HG03175 (cell line): Measurements from ENCODE around the gene FCHSD2.
"Not testable (repeated sequence)": the region's sequence is repeated elsewhere in the genome, so short reads cannot be mapped to it uniquely, and the experiment has no call there.

Experiments
- ATAC-seq: cut with Tn5 transposase; IDR thresholded peaks from one replicate; pipeline ENCODE4 v1.9.1; 2021; ENCODE audit warnings: mild to moderate bottlenecking, moderate library complexity; ENCODE audit not compliant: unreplicated experiment

Gene FCHSD2

GRCh38 chr11:72896431-72896830 lies 245.7 kb downstream of the FCHSD2 start:
- no peak for ATAC-seq

- no peak for ATAC-seq
These were observed 251.2 kb downstream of the FCHSD2 start for GRCh38 chr11:72890881-72891280.

GRCh38 chr11:72886619-72887018 lies 255.5 kb downstream of the FCHSD2 start:
- no peak for ATAC-seq

GRCh38 chr11:72885749-72886609 lies 256.1 kb downstream of the FCHSD2 start:
- ATAC-seq = no peak

GRCh38 chr11:72876147-72876546 lies 266.0 kb downstream of the FCHSD2 start:
- ATAC-seq = no peak

DNA sequence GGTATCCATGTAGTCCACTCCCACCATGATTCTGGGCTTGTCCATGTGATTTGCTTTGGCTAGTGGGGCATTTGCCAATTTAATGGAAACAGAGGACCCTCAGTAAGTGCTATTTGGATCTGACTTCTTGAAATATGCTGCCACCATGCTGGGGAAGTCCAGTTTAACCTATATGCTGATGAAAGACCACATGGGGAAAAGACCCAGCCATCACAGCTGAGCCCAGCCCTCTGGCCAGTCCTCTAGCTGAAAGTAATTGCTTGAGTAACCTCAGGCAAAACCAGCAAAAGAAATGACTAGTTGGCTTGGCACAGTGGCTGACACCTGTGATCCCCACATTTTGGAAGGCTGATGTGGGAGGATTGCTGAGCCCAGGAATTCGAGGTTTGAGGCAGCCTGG lies 266.4 kb downstream of the FCHSD2 start:
- ATAC-seq = no peak

DNA sequence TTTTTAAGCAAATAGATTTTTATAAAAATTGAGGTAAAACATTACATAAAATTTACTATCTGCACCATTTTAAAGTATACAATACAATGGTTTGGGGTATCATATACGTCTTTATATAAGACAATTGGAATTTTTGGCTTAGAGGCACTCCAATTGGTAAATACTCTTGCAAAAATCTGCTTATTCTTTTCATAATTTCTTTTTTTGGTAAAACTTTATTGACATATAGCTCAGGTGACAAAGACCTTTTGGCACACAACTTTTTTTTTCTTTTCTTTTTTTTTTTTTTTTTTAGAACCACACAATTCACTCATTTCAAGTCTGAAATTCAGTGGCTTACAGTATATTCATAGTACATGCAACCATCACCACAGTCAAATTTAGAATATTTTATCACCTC lies 270.1 kb downstream of the FCHSD2 start:
- ATAC-seq = no peak

DNA sequence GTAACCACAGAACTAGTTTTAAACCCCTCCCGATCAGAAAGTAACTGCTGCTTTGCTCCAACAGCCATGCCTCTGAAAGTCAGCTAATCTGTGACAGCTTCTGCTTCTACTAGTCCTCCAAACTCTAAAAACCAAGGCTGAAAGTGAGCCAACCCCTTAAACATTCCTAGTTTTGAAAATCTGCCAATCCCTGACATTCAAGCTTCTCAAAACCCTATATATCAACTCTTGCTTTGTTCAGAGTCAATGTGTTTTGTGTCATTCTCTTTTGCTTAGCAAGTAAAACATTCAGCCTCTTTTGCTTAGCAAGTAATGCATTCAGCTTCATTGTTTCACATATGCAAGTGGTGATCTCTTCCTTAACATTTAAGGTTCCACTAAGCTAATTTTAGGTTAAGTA lies 271.0 kb downstream of the FCHSD2 start:
- no peak for ATAC-seq

DNA sequence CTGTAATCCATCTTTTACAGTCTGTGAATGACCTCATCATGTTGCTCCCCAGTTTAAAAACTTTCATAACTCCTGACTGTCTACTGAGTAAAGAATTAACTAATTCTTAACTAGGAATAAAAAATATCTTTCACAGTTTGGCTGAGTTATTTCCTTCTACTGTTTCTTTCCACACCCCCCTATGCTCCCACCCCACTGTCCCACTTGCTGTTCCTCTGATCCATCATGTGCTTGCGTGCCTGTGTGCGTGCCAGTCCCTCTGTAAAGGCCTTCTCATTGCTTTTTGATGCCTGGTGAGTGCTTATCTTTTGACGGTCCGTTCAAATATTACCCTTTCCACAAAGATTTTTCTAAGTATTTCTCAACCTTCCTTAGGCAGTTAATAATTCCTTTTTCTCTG lies 272.3 kb downstream of the FCHSD2 start:
- ATAC-seq = no peak

DNA sequence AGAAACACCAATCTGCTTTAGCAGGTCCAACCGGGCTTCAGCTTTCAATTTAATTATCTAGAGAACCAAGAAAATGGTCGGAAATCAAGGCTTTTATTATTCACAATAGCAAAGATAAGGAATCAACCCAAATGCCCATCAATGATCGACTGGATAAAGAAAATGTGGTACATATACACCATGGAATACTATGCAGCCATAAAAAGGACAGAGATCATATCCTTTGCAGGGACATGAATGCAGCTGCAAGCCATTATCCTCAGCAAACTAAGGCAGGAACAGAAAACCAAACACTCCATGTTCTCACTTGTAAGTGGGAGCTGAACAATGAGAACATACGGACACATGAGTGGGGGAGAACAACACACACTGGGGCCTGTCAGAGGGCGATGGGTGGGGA lies 274.1 kb downstream of the FCHSD2 start:
- ATAC-seq = no peak

GRCh38 chr11:72864702-72865655 lies 277.1 kb downstream of the FCHSD2 start:
- no peak for ATAC-seq

DNA sequence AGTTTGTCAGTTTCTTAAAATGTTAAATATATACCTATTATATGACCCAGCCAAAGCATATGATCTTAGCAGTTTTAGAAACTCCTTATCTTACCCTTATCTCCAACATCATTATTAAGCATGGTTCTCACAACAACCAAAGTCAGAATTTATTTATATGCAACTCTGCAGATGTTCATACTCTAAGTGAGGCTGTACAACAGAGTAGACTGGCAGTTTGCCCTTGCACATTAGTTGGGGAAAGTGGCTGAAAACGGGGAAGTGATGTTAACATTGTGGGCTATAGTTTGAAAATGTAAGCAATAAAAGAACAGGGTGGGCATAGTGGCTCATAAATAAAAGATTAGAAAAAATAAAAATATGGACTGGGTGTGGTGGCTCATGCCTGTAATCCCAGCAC lies 278.2 kb downstream of the FCHSD2 start:
- ATAC-seq = no peak

- no peak for ATAC-seq
These were observed 279.0 kb downstream of the FCHSD2 start for GRCh38 chr11:72863091-72863490.

GRCh38 chr11:72860592-72860991 lies 281.5 kb downstream of the FCHSD2 start:
- no peak for ATAC-seq

DNA sequence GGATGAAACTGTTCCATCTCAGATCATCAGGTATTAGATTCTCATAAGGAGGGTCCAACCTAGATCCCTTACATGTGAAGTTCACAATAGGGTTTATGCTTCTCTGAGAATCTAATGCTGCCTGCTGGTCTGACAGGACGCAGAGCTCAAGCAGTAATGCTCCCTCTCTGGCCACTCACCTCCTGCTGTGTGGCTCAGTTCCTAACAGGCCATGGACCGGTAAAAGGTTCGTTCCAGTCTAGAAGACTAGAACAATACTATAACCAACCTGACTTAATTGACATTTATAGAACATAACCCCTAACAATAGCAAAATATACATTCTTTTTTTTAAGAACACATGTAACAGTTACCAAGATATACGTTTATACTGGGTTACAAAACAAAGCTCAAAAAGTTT lies 282.1 kb downstream of the FCHSD2 start:
- no peak for ATAC-seq

DNA sequence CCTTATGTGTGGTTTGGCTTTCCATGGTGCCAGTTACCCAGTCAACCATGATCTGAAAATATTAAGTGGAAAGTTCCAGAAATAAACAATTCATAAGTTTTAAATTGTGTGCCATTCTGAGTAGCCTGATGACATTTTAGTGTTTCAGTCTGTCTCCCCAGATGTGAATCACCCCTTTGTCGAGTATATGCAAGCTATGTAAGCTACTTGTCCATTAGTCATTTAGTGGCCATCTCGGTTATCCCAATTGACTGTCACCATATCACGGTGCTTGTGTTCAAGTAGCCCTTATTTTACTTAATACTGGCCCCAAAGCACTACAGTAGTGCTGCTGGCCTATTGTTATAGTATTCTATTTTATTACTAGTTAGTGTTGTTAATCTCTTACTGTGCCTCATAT lies 283.0 kb downstream of the FCHSD2 start:
- no peak for ATAC-seq

GRCh38 chr11:72858267-72858666 lies 283.9 kb downstream of the FCHSD2 start:
- ATAC-seq = not testable (repeated sequence)

GRCh38 chr11:72856551-72857345 lies 285.4 kb downstream of the FCHSD2 start:
- ATAC-seq = no peak

DNA sequence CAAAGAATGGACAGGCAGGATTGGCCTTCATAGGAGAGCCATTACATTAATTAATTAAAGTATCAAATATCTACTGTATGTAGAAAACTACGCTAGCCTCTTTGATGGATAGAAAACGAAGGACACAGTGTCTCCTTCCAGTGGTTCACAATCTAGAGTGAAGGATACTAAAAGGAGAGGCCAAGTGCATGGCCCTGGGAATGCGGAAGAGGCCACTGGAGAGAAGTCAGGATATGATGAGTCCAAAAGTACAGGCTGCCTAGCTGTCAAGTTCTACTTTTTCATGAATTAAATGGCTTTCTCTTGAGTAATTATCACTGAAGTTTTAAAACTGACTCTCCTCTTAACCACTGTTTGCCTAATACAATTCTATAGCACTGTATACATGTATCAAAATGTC lies 286.1 kb downstream of the FCHSD2 start:
- no peak for ATAC-seq

- no peak for ATAC-seq
These were observed 290.4 kb downstream of the FCHSD2 start for GRCh38 chr11:72851726-72852125.

DNA sequence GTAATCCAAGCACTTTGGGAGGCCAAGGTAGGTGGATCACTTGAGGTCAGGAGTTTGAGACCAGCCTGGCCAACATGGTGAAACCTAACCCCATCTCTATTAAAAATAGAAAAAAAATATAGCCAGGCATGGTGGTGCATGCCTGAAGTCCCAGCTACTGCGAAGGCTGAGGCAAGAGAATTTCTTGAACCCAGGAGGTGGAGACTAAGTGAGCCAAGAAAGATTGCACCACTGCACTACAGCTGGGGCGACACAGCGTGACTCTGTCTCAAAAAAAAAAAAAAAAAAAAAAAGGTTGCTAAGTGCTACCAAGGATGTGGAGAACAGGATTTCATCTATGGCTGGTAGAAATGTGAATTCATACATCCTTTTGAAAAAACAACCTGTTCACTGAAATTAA lies 291.3 kb downstream of the FCHSD2 start:
- no peak for ATAC-seq
